H1 (cell line): ENCODE measurements around the gene POU2F2. TPM values are rescaled to one million over a fixed set of nuclear protein-coding genes. Genes with fewer than 3 reads are reported as not detected.
A peak's percentile ranks its signal among the peaks of the same experiment; 100 is the strongest.

ENCODE experiments used
- CTCF ChIA-PET: fragments of 300-600 bp; sonication (Branson Sonifier 250); formaldehyde crosslinking; loops from one replicate; lab custom pipeline; 2021; ENCODE audit not compliant: partially characterized antibody; lab: Charles Lee
- POLR2A ChIA-PET: fragments of 300-600 bp; sonication (Branson Sonifier 250); formaldehyde crosslinking; loops from one replicate; lab custom pipeline; 2021; ENCODE audit warnings: inconsistent platforms; ENCODE audit not compliant: partially characterized antibody; lab: Charles Lee
- DNase-seq, 2 experiments: peaks; one replicate each; pipeline versions ENCODE4 v3.0.0 to v3.0.0-alpha.2; 2010 to 2022; ENCODE audit warnings: low spot score in 2 of 2, low read depth in 1 of 2, mixed read lengths in 1 of 2
- FAIRE-seq: peaks from 2 replicates; lab custom pipeline; 2011; peaks lifted over from hg19 to GRCh38; lab: Jason Lieb, UNC
- H2AFZ ChIP-seq: 2 replicates; pipeline ENCODE4 v1.8.1; 2012; ENCODE audit warnings: low read length, inconsistent platforms
- H2AK5ac ChIP-seq: 2 replicates; pipeline ENCODE4 v1.6.1; 2013; ENCODE audit warnings: low read depth, low read length
- H2BK120ac ChIP-seq: replicated peaks from 2 replicates; pipeline ENCODE3; 2013; ENCODE audit warnings: low read depth, low read length, inconsistent platforms
- H2BK12ac ChIP-seq: 2 replicates; pipeline ENCODE4 v1.6.1; 2013; ENCODE audit warnings: low read depth, low read length
- H2BK15ac ChIP-seq: 2 replicates; pipeline ENCODE4 v1.6.1; 2013; ENCODE audit warnings: low read length
- H2BK20ac ChIP-seq: 2 replicates; pipeline ENCODE4 v1.6.1; 2013; ENCODE audit warnings: low read length
- H2BK5ac ChIP-seq: 2 replicates; pipeline ENCODE4 v1.6.1; 2013; ENCODE audit warnings: low read depth, low read length
- H3K14ac ChIP-seq: 2 replicates; pipeline ENCODE4 v1.6.1; 2013; ENCODE audit warnings: inconsistent platforms; ENCODE audit not compliant: insufficient read length
- H3K18ac ChIP-seq: 2 replicates; pipeline ENCODE4 v1.6.1; 2013; ENCODE audit warnings: low read length; ENCODE audit errors: extremely low read depth
- H3K23ac ChIP-seq: 2 replicates; pipeline ENCODE4 v1.6.1; 2013; ENCODE audit warnings: inconsistent platforms; ENCODE audit not compliant: insufficient read length
- H3K23me2 ChIP-seq: 2 replicates; pipeline ENCODE4 v1.6.1; 2013; ENCODE audit warnings: low read depth, low read length
- H3K27ac ChIP-seq: 2 replicates; pipeline ENCODE4 v1.6.1; 2011; ENCODE audit warnings: low read depth, low read length, inconsistent platforms
- H3K27me3 ChIP-seq, 4 experiments: replicated peaks in 1 of 4; 1 replicate in 1 of 4; 2 replicates in 3 of 4; pipeline versions ENCODE4 v1.6.1 to v1.8.1; 2011 to 2013; ENCODE audit warnings: low read length in 3 of 4, mild to moderate bottlenecking in 3 of 4, inconsistent platforms in 2 of 4, mixed read lengths in 2 of 4, moderate library complexity in 1 of 4; ENCODE audit not compliant: control insufficient read depth in 3 of 4, insufficient read depth in 3 of 4; ENCODE audit errors: extremely low read depth in 1 of 4
- H3K36me3 ChIP-seq, 4 experiments: 2 replicates each; pipeline versions ENCODE4 v1.6.1 to v1.8.1; 2011 to 2013; ENCODE audit warnings: mild to moderate bottlenecking in 4 of 4, low read length in 3 of 4, moderate library complexity in 2 of 4, control low read depth in 1 of 4, inconsistent platforms in 1 of 4; ENCODE audit not compliant: insufficient read depth in 4 of 4, control insufficient read depth in 2 of 4
- H3K4ac ChIP-seq: replicated peaks from 2 replicates; pipeline ENCODE3; 2013; ENCODE audit warnings: low read length, low read depth, mixed read lengths, inconsistent platforms; ENCODE audit not compliant: insufficient read length
- H3K4me1 ChIP-seq, 4 experiments: replicated peaks in 1 of 4; 1 replicate in 1 of 4; 2 replicates in 3 of 4; pipeline versions ENCODE4 v1.6.1 to v1.8.1; 2011 to 2013; ENCODE audit warnings: low read length in 3 of 4, inconsistent platforms in 2 of 4, mixed read lengths in 1 of 4; ENCODE audit not compliant: insufficient read depth in 4 of 4, control insufficient read depth in 3 of 4
- H3K4me2 ChIP-seq, 2 experiments: 2 replicates each; pipeline versions ENCODE4 v1.6.1 to v1.8.1; 2011 to 2013; ENCODE audit warnings: low read depth in 2 of 2, low read length in 2 of 2, control low read depth in 1 of 2, inconsistent platforms in 1 of 2, mild to moderate bottlenecking in 1 of 2; ENCODE audit not compliant: insufficient read depth in 1 of 2
- H3K4me3 ChIP-seq, 4 experiments: fragments of 200-600, 300-600 bp in 1 of 4; sonication (generic), shearing (Covaris generic), sonication (Bioruptor Twin) in 1 of 4; 2 replicates each; pipeline versions ENCODE4 v1.5.1 to v1.8.1; 2011 to 2016; ENCODE audit warnings: low read length in 4 of 4, low read depth in 3 of 4, control low read depth in 2 of 4, inconsistent platforms in 2 of 4, mild to moderate bottlenecking in 2 of 4, mixed read lengths in 1 of 4, moderate library complexity in 1 of 4; ENCODE audit not compliant: insufficient read depth in 2 of 4; ENCODE audit errors: extremely low read depth in 1 of 4
- H3K56ac ChIP-seq: replicated peaks from 2 replicates; pipeline ENCODE3; 2013; ENCODE audit warnings: low read depth, mild to moderate bottlenecking, mixed read lengths, low read length, inconsistent platforms; ENCODE audit not compliant: insufficient read length
- H3K79me1 ChIP-seq: 2 replicates; pipeline ENCODE4 v1.6.1; 2013; ENCODE audit warnings: low read depth, low read length, control low read depth
- H3K79me2 ChIP-seq, 2 experiments: 2 replicates each; pipeline versions ENCODE4 v1.6.1 to v1.8.1; 2012 to 2013; ENCODE audit warnings: low read length in 2 of 2, mild to moderate bottlenecking in 2 of 2, inconsistent platforms in 1 of 2; ENCODE audit not compliant: insufficient read depth in 2 of 2, control insufficient read depth in 1 of 2
- H3K9ac ChIP-seq, 4 experiments: replicated peaks in 1 of 4; 1 replicate in 1 of 4; 2 replicates in 3 of 4; pipeline versions ENCODE4 v1.6.1 to v1.8.1; 2011 to 2013; ENCODE audit warnings: low read depth in 3 of 4, low read length in 3 of 4, control low read depth in 2 of 4, mild to moderate bottlenecking in 2 of 4, moderate library complexity in 2 of 4, inconsistent platforms in 1 of 4; ENCODE audit errors: extremely low read depth in 1 of 4
- H3K9me3 ChIP-seq, 2 experiments: 2 replicates each; pipeline versions ENCODE4 v1.6.1 to v1.8.1; 2012 to 2013; ENCODE audit warnings: mild to moderate bottlenecking in 2 of 2, moderate library complexity in 2 of 2, control low read depth in 1 of 2, inconsistent platforms in 1 of 2, low read depth in 1 of 2, low read length in 1 of 2, mixed read lengths in 1 of 2; ENCODE audit not compliant: insufficient read depth in 2 of 2
- H4K20me1 ChIP-seq, 2 experiments: replicated peaks in 1 of 2; 2 replicates each; pipeline versions ENCODE3 to v1.8.1; 2011 to 2013; ENCODE audit warnings: inconsistent platforms in 2 of 2, low read length in 2 of 2, mild to moderate bottlenecking in 1 of 2; ENCODE audit not compliant: insufficient read depth in 2 of 2, control insufficient read depth in 1 of 2
- H4K5ac ChIP-seq: 2 replicates; pipeline ENCODE4 v1.6.1; 2013; ENCODE audit warnings: low read length, low read depth, mixed read lengths, inconsistent platforms; ENCODE audit not compliant: insufficient read length
- H4K8ac ChIP-seq: 2 replicates; pipeline ENCODE4 v1.8.0; 2013; ENCODE audit warnings: mild to moderate bottlenecking, moderate library complexity, low read length, inconsistent platforms; ENCODE audit not compliant: insufficient read depth; ENCODE audit errors: extremely low read depth
- H4K91ac ChIP-seq: replicated peaks from 2 replicates; pipeline ENCODE3; 2013; ENCODE audit warnings: low read length, mixed read lengths, inconsistent platforms; ENCODE audit not compliant: insufficient read length
- KDM1A ChIP-seq: fragments of 200-600, 300-600 bp; sonication (generic); IDR thresholded peaks from 2 replicates; pipeline ENCODE4 v1.7.1; 2016; ENCODE audit warnings: mild to moderate bottlenecking, low read length, borderline replicate concordance
- TAF1 ChIP-seq: IDR thresholded peaks from 2 replicates; pipeline ENCODE4 v1.6.1; 2011; ENCODE audit warnings: mild to moderate bottlenecking, low read depth, low read length
- WGBS, 2 experiments: shearing (Covaris generic) in 1 of 2; methylation state at CpG; one replicate each; pipeline versions ENCODE4 v1.1.6 to v1.1.7; 2013 to 2015; ENCODE audit warnings: low lambda C conversion rate in 2 of 2, mixed read lengths in 2 of 2, inconsistent platforms in 1 of 2, low coverage in 1 of 2, missing lambda C conversion rate in 1 of 2; ENCODE audit not compliant: insufficient replicate concordance in 2 of 2, insufficient coverage in 1 of 2, insufficient read length in 1 of 2; ENCODE audit errors: extremely low coverage in 1 of 2, missing lambda C conversion rate in 1 of 2; 5-methylcytosine and 5-hydroxymethylcytosine counted together
- polyA plus RNA-seq, 7 experiments: library from polyadenylated mRNA; depleted of rRNA in 3 of 7; stranded (reverse) in 5 of 7; unstranded in 2 of 7; fragments of >200 nt in 5 of 7; fragments of 200-250 nt in 2 of 7; gene quantifications; 1 replicate in 5 of 7; 2 replicates in 1 of 7; 4 replicates in 1 of 7; pipeline versions ENCODE4 v1.2.1 to v1.2.3, GENCODE V29; 2011 to 2013; ENCODE audit warnings: missing spikeins in 2 of 7, mixed read lengths in 2 of 7
- total RNA-seq: library from RNA; stranded (reverse); fragmentation: NEBNext Ultra II Directional; extraction: Animal tissue kit (Norgen Biotek cat#: 25700); gene quantifications from 2 replicates; pipeline ENCODE4 v1.2.1, GENCODE V29; 2021

The POU2F2 gene
- total and polyA plus RNA-seq, 2 of the 8 experiments (the other 6 are each of a cell fraction or from before 2014, with no cell fraction given): 5.0 to 6.1 TPM

- Histone ChIP-seq H2BK20ac (no peak overlapping the region), H2BK5ac (no peak overlapping the region), H3K4me1 (peaks cover 8 to 19% (median 11%) of the 10 kb centered on the region in 4 experiments), H2AFZ (no peak overlapping the region), H3K4ac (no peak overlapping the region), H3K27me3 (no peaks in the 10 kb centered on the region), H3K79me1 (no peaks in the 10 kb centered on the region), H4K8ac (no peak overlapping the region), H4K20me1 (no peaks in the 10 kb centered on the region), H3K9me3 (no peaks in the 10 kb centered on the region), H3K18ac (no peak overlapping the region), H3K4me2 (no peak overlapping the region), H3K14ac (no peak overlapping the region), H3K23me2 (no peaks in the 10 kb centered on the region), H3K23ac (no peak overlapping the region), H3K4me3 (no peak overlapping the region), H3K79me2 (no peaks in the 10 kb centered on the region), H2AK5ac (no peak overlapping the region; the same call in 1 of the 2 replicates), H2BK120ac (no peak overlapping the region), H3K9ac (no peak overlapping the region), H3K56ac (no peak overlapping the region), H4K91ac (no peak overlapping the region), H3K27ac (no peak overlapping the region), H3K36me3 (no peaks in the 10 kb centered on the region), H4K5ac (no peak overlapping the region), H2BK15ac (no peak overlapping the region), H2BK12ac (no peak overlapping the region)
- WGBS, 2 experiments: 82% methylated on average over 1 of the region's 1 CpG; no CpG with 5 or more reads in 1 of the 2 experiments
- ChIA-PET POLR2A (interaction anchor here (1.0 to 1.4 kb wide), 2 partner anchors 11 to 22 kb away, joined by 4 to 5 read pairs; partner anchors contain the start of gene POU2F2), CTCF (interaction anchor here (1.2 to 8.5 kb wide), 8 partner anchors 9 to 136 kb away, joined by 3 to 146 read pairs (median 30); partner anchors contain the start of genes GSK3A and POU2F2)
- DNase-seq (no peak), FAIRE-seq (no peak)
- peak; percentile 28; the same call in 1 of the 2 replicates for TF ChIP-seq KDM1A
- TF ChIP-seq TAF1: no peak
These were observed 21.6 kb downstream of the POU2F2 start for GRCh38 chr19:42110658-42111057.
